GM12878 (cell line): ENCODE results near the gene CAVIN1. TPM values are rescaled to one million over a fixed set of nuclear protein-coding genes. Genes with fewer than 3 reads are reported as not detected.
A peak's percentile ranks its signal among the peaks of the same experiment; 100 is the strongest.

Source experiments
- ATAC-seq: fragments of 200-7000 bp; cut with Tn5 transposase; 3 replicates; pipeline ENCODE4 v1.9.1; 2020; ENCODE audit warnings: mild to moderate bottlenecking, moderate library complexity
- BruUV-seq: library from RNA; stranded (reverse); fragments of 400-500 nt; replicated peaks from 2 replicates; lab custom pipeline; 2021; lab: Mats Ljungman, UMichigan
- CTCF ChIA-PET: fragments of 300-600 bp; sonication (Branson Sonifier 250); formaldehyde crosslinking; extraction: SDS; loops from one replicate; lab custom pipeline; 2021; ENCODE audit warnings: inconsistent platforms; lab: Yijun Ruan, JAX
- POLR2A ChIA-PET: fragments of 350-600 bp; formaldehyde crosslinking; extraction: SDS; loops from one replicate; lab custom pipeline; 2021; ENCODE audit warnings: inconsistent platforms; lab: Charles Lee
- RAD21 ChIA-PET: fragments of 300-600 bp; sonication (Branson Sonifier 250); formaldehyde crosslinking; loops from one replicate; lab custom pipeline; 2023; ENCODE audit warnings: antibody characterized with exemption; ENCODE audit not compliant: unreplicated experiment; lab: Charles Lee
- SMC1A ChIA-PET: fragments of 300-600 bp; sonication (Branson Sonifier 250); formaldehyde crosslinking; loops from one replicate; lab custom pipeline; 2023; ENCODE audit not compliant: unreplicated experiment, uncharacterized antibody; lab: Charles Lee
- DNase-seq: peaks from one replicate; pipeline ENCODE4 v3.0.0-alpha.2; 2011; ENCODE audit warnings: low read depth, low spot score
- FAIRE-seq: peaks from 3 replicates; lab custom pipeline; 2011; peaks lifted over from hg19 to GRCh38; lab: Jason Lieb, UNC
- H2AFZ ChIP-seq: 2 replicates; pipeline ENCODE4 v1.6.0; 2011; ENCODE audit warnings: low read depth, low read length, control low read depth; ENCODE audit not compliant: control insufficient read depth
- H3K27ac ChIP-seq: 2 replicates; pipeline ENCODE4 v1.5.1; 2011; ENCODE audit warnings: control low read depth; ENCODE audit not compliant: control insufficient read depth, insufficient read depth
- H3K27me3 ChIP-seq, 2 experiments: replicated peaks in 1 of 2; 2 replicates each; pipeline versions ENCODE4 v1.6.0 to v1.6.1; 2011; ENCODE audit warnings: low read length in 1 of 2; ENCODE audit not compliant: control insufficient read depth in 2 of 2, insufficient read depth in 2 of 2
- H3K36me3 ChIP-seq, 2 experiments: 2 replicates each; pipeline ENCODE4 v1.5.1; 2011; ENCODE audit warnings: low read length in 1 of 2; ENCODE audit not compliant: control insufficient read depth in 2 of 2, insufficient read depth in 2 of 2
- H3K4me1 ChIP-seq: 2 replicates; pipeline ENCODE4 v1.6.1; 2011; ENCODE audit warnings: mild to moderate bottlenecking, low read length, moderate library complexity, mixed read lengths; ENCODE audit not compliant: control insufficient read depth, insufficient read depth
- H3K4me2 ChIP-seq: 2 replicates; pipeline ENCODE4 v1.6.0; 2011; ENCODE audit warnings: control low read depth; ENCODE audit not compliant: control insufficient read depth, insufficient read depth
- H3K4me3 ChIP-seq: fragments of 200-600 bp; sonication (generic); 2 replicates; pipeline ENCODE4 v1.5.1; 2016
- H3K79me2 ChIP-seq: 2 replicates; pipeline ENCODE4 v1.6.0; 2011; ENCODE audit warnings: low read length; ENCODE audit not compliant: control insufficient read depth, insufficient read depth
- H3K9ac ChIP-seq: 2 replicates; pipeline ENCODE4 v1.8.0; 2011; ENCODE audit warnings: low read length, control low read depth, mixed read lengths; ENCODE audit not compliant: control insufficient read depth, insufficient read depth
- H3K9me3 ChIP-seq: replicated peaks from 3 replicates; pipeline ENCODE4 v1.5.1; 2011; ENCODE audit warnings: mild to moderate bottlenecking, low read length; ENCODE audit not compliant: control insufficient read depth, insufficient read depth
- H4K20me1 ChIP-seq: 2 replicates; pipeline ENCODE4 v1.6.0; 2011; ENCODE audit not compliant: control insufficient read depth, insufficient read depth
- FOXK2 ChIP-seq: fragments of 450-650 bp; IDR thresholded peaks from 2 replicates; pipeline ENCODE4 v1.6.1; 2017; ENCODE audit warnings: mild to moderate bottlenecking, moderate library complexity
- SPI1 ChIP-seq: IDR thresholded peaks from 2 replicates; pipeline ENCODE4 v1.6.1; 2011; ENCODE audit warnings: low read depth, mild to moderate bottlenecking, low read length, moderate library complexity, borderline replicate concordance; ENCODE audit not compliant: insufficient read depth
- ZBTB33 ChIP-seq: fragments of 450-650 bp; IDR thresholded peaks from 2 replicates; pipeline ENCODE4 v1.6.1; 2017; ENCODE audit warnings: mild to moderate bottlenecking
- WGBS: methylation state at CpG from one replicate; pipeline ENCODE4 v1.1.6; 2016; ENCODE audit warnings: low lambda C conversion rate; ENCODE audit not compliant: insufficient replicate concordance, insufficient coverage; ENCODE audit errors: missing lambda C conversion rate; 5-methylcytosine and 5-hydroxymethylcytosine counted together
- in situ Hi-C: fragments of 300-500 bp; cut with MboI; formaldehyde crosslinking; loops from 9 replicates; pipeline ENCODE4 v1.14.3; 2018; ENCODE audit warnings: mixed read lengths
- intact Hi-C: fragments of 100-400 bp; cut with micrococcal nuclease; formaldehyde crosslinking; loops from one replicate; pipeline ENCODE4 v1.14.2; 2022; ENCODE audit not compliant: unreplicated experiment
- polyA plus RNA-seq, 11 experiments: library from polyadenylated mRNA; depleted of rRNA in 4 of 11; unstranded in 6 of 11; stranded (reverse) in 5 of 11; fragments of >200 nt; fragmentation: Nextera tagmentation in 4 of 11; fragmentation: Illumina TruSeq in 1 of 11; extraction: Ambion mirVana in 4 of 11; extraction: Trizol in 1 of 11; gene quantifications; 1 replicate in 1 of 11; 2 replicates in 10 of 11; pipeline versions ENCODE4 v1.2.1 to v1.2.3, GENCODE V29; 2011 to 2016; ENCODE audit warnings: inconsistent platforms in 2 of 11, missing spikeins in 2 of 11, low read depth in 1 of 11
- total RNA-seq, 4 experiments: library from RNA; depleted of rRNA in 3 of 4; stranded (reverse); fragments of >200 nt in 3 of 4; fragmentation: Illumina TruSeq in 1 of 4; extraction: Trizol in 1 of 4; gene quantifications; 2 replicates each; pipeline versions ENCODE4 v1.2.1 to v1.2.3, GENCODE V29; 2013 to 2021

CAVIN1 gene
- total and polyA plus RNA-seq, 10 of the 15 experiments (the other 5 are each of a cell fraction or from before 2014, with no cell fraction given), result 0.03 to 1.1 (median 0.37) TPM

DNA sequence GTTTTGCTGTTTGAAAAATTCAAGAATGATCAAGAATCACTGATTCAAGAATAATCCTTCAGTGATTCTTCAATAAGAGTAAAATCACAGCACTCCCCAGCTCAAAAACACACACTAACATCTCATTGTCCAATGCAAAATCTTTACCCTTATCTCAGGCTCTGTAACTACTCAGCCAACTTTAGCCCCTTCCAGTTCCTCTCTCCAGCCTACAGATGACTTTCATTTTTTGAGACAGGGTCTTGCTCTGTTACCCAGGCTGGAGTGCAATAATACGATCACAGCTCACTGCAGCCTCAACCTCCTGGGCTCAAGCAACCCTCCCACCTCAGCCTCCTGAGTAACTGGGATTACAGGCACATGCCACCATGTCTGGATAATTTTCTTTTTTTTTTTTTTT is 59.8 kb downstream of the CAVIN1 start:
- H3K79me2 ChIP-seq, result peaks cover 83% of the 10 kb centered on the region
- POLR2A ChIA-PET, result interaction anchor here (0.6 kb wide), 1 partner anchor 9 kb away, joined by 4 read pairs; no protein-coding TSS in a partner anchor
- no peak overlapping the region for H3K4me3 ChIP-seq
- no peak for DNase-seq
- CTCF ChIA-PET, result interaction anchor here (0.6 kb wide), 1 partner anchor 22 kb away, joined by 3 read pairs; no protein-coding TSS in a partner anchor
- no peak overlapping the region for H2AFZ ChIP-seq
- peak; percentile 37; the same call in 1 of the 3 replicates for ATAC-seq
- no peak for FAIRE-seq
- in situ Hi-C loops (no loop called here), intact Hi-C loops (no loop called here)
- no peaks in the 10 kb centered on the region for H3K36me3 ChIP-seq
- H3K9me3 ChIP-seq, result peaks cover 2% of the 10 kb centered on the region; the same call in 2 of the 3 replicates
- H3K27ac ChIP-seq, result no peak overlapping the region
- TF ChIP-seq ZBTB33 (no peak), SPI1 (peak; percentile 41; the same call in 1 of the 2 replicates), FOXK2 (no peak)
- no TSS peak for BruUV-seq
- H3K9ac ChIP-seq, result no peak overlapping the region
- H4K20me1 ChIP-seq, result peaks cover 7% of the 10 kb centered on the region
- no peaks in the 10 kb centered on the region for H3K27me3 ChIP-seq
- SMC1A ChIA-PET, result interaction anchor here (1.1 kb wide), 1 partner anchor 23 kb away, joined by 4 read pairs; no protein-coding TSS in a partner anchor
- 62% methylated on average over 1 of the region's 1 CpG for WGBS
- RAD21 ChIA-PET, result no interaction called here
- no peak overlapping the region for H3K4me2 ChIP-seq
- H3K4me1 ChIP-seq, result peaks cover 32% of the 10 kb centered on the region
